ENCODE measurements around the gene TMEM101.

Gene TMEM101

GRCh38 chr17:44004761-44005526, 9.8 kb downstream of the TMEM101 start:
- H3K4me1 ChIP-seq (ENCODE audit: insufficient read depth, insufficient read length) = peaks cover 8% of the 10 kb centered on the region
- H3K9ac ChIP-seq (ENCODE audit: insufficient read length, low read depth) = peak overlapping the region; percentile 81
- H3K4me3 ChIP-seq (ENCODE audit: insufficient read length, low read depth) = peak overlapping the region; percentile 68
- no peaks in the 10 kb centered on the region for H3K9me3 ChIP-seq (ENCODE audit: insufficient read depth, low read length)
- H3K27me3 ChIP-seq (ENCODE audit: insufficient read depth, insufficient read length) = peaks cover 35% of the 10 kb centered on the region
- peaks cover 7% of the 10 kb centered on the region for H3K36me3 ChIP-seq (ENCODE audit: insufficient read depth, insufficient read length, low read length)
- no peak for DNase-seq (ENCODE audit: low read depth, low spot score)
- peak; percentile 33 for TF ChIP-seq SUZ12 (IDR thresholded peaks at IDR 0.05; ENCODE audit: extremely low read depth, insufficient read depth, insufficient read length)
- no peak for TF ChIP-seq ZNF274 (IDR thresholded peaks at IDR 0.05; ENCODE audit: low read depth, low read length)
- TF ChIP-seq YY1 (IDR thresholded peaks at IDR 0.05; ENCODE audit: insufficient read depth, insufficient read length) = no peak

GRCh38 chr17:44004077-44004760, 10.5 kb downstream of the TMEM101 start, which contains the start of gene NAGS:
NAGS (plus strand) TSS chr17:44004622; CDS start chr17:44004664, 42 bp downstream.
- Histone ChIP-seq H3K4me3 (ENCODE audit: insufficient read length, low read depth) (peak within 1 kb of the TSS; percentile 68), H3K9me3 (ENCODE audit: insufficient read depth, low read length) (no peaks in the 10 kb centered on the region), H3K36me3 (ENCODE audit: insufficient read depth, insufficient read length, low read length) (peaks cover 3% of the 10 kb centered on the region), H3K27me3 (ENCODE audit: insufficient read depth, insufficient read length) (peaks cover 35% of the 10 kb centered on the region), H3K4me1 (ENCODE audit: insufficient read depth, insufficient read length) (peaks cover 8% of the 10 kb centered on the region), H3K9ac (ENCODE audit: insufficient read length, low read depth) (peak within 1 kb of the TSS; percentile 81)
- TF ChIP-seq YY1 (IDR thresholded peaks at IDR 0.05; ENCODE audit: insufficient read depth, insufficient read length) (no peak), SUZ12 (IDR thresholded peaks at IDR 0.05; ENCODE audit: extremely low read depth, insufficient read depth, insufficient read length) (peak; percentile 28)
- DNase-seq (ENCODE audit: low read depth, low spot score) = no peak

- H3K36me3 ChIP-seq (ENCODE audit: insufficient read depth, insufficient read length, low read length) = no peaks in the 10 kb centered on the region
- H3K9me3 ChIP-seq (ENCODE audit: insufficient read depth, low read length) = no peaks in the 10 kb centered on the region
- peaks cover 35% of the 10 kb centered on the region for H3K27me3 ChIP-seq (ENCODE audit: insufficient read depth, insufficient read length)
- no peak overlapping the region for H3K9ac ChIP-seq (ENCODE audit: insufficient read length, low read depth)
- TF ChIP-seq ZNF274 (IDR thresholded peaks at IDR 0.05; ENCODE audit: low read depth, low read length) (no peak), YY1 (IDR thresholded peaks at IDR 0.05; ENCODE audit: insufficient read depth, insufficient read length) (no peak), SUZ12 (IDR thresholded peaks at IDR 0.05; ENCODE audit: extremely low read depth, insufficient read depth, insufficient read length) (no peak)
- no peak for DNase-seq (ENCODE audit: low read depth, low spot score)
- H3K4me3 ChIP-seq (ENCODE audit: insufficient read length, low read depth) = no peak overlapping the region
- peaks cover 6% of the 10 kb centered on the region for H3K4me1 ChIP-seq (ENCODE audit: insufficient read depth, insufficient read length)
These were observed 12.5 kb downstream of the TMEM101 start for GRCh38 chr17:44002141-44002848.

- no peak for DNase-seq (ENCODE audit: low read depth, low spot score)
- TF ChIP-seq YY1 (IDR thresholded peaks at IDR 0.05; ENCODE audit: insufficient read depth, insufficient read length) = no peak
- no peak for TF ChIP-seq ZNF274 (IDR thresholded peaks at IDR 0.05; ENCODE audit: low read depth, low read length)
- no peak for TF ChIP-seq SUZ12 (IDR thresholded peaks at IDR 0.05; ENCODE audit: extremely low read depth, insufficient read depth, insufficient read length)
- Histone ChIP-seq H3K27me3 (ENCODE audit: insufficient read depth, insufficient read length) (peaks cover 35% of the 10 kb centered on the region), H3K9me3 (ENCODE audit: insufficient read depth, low read length) (no peaks in the 10 kb centered on the region), H3K36me3 (ENCODE audit: insufficient read depth, insufficient read length, low read length) (no peaks in the 10 kb centered on the region), H3K4me3 (ENCODE audit: insufficient read length, low read depth) (no peak overlapping the region), H3K9ac (ENCODE audit: insufficient read length, low read depth) (no peak overlapping the region), H3K4me1 (ENCODE audit: insufficient read depth, insufficient read length) (peaks cover 6% of the 10 kb centered on the region)
These were observed 13.3 kb downstream of the TMEM101 start for GRCh38 chr17:44001461-44001920.

- Histone ChIP-seq H3K27me3 (ENCODE audit: insufficient read depth, insufficient read length) (peaks cover 31% of the 10 kb centered on the region), H3K9me3 (ENCODE audit: insufficient read depth, low read length) (no peaks in the 10 kb centered on the region), H3K4me1 (ENCODE audit: insufficient read depth, insufficient read length) (peaks cover 6% of the 10 kb centered on the region)
These were observed 13.8 kb downstream of the TMEM101 start for GRCh38 chr17:44000871-44001460.

GRCh38 chr17:44000141-44000860, 14.5 kb downstream of the TMEM101 start:
- Histone ChIP-seq H3K4me1 (ENCODE audit: insufficient read depth, insufficient read length) (peaks cover 3% of the 10 kb centered on the region), H3K9me3 (ENCODE audit: insufficient read depth, low read length) (no peaks in the 10 kb centered on the region), H3K4me3 (ENCODE audit: insufficient read length, low read depth) (no peak overlapping the region), H3K36me3 (ENCODE audit: insufficient read depth, insufficient read length, low read length) (no peaks in the 10 kb centered on the region), H3K27me3 (ENCODE audit: insufficient read depth, insufficient read length) (peaks cover 24% of the 10 kb centered on the region), H3K9ac (ENCODE audit: insufficient read length, low read depth) (no peak overlapping the region)
- no peak for DNase-seq (ENCODE audit: low read depth, low spot score)
- no peak for TF ChIP-seq SUZ12 (IDR thresholded peaks at IDR 0.05; ENCODE audit: extremely low read depth, insufficient read depth, insufficient read length)
- TF ChIP-seq YY1 (IDR thresholded peaks at IDR 0.05; ENCODE audit: insufficient read depth, insufficient read length) = no peak
- no peak for TF ChIP-seq ZNF274 (IDR thresholded peaks at IDR 0.05; ENCODE audit: low read depth, low read length)

More at GRCh38 chr17:44000871-44001460, 13.8 kb downstream of the TMEM101 start:
- no peak overlapping the region for H3K4me3 ChIP-seq (ENCODE audit: insufficient read length, low read depth)
- no peak for DNase-seq (ENCODE audit: low read depth, low spot score)
- TF ChIP-seq YY1 (IDR thresholded peaks at IDR 0.05; ENCODE audit: insufficient read depth, insufficient read length) (no peak), ZNF274 (IDR thresholded peaks at IDR 0.05; ENCODE audit: low read depth, low read length) (no peak), SUZ12 (IDR thresholded peaks at IDR 0.05; ENCODE audit: extremely low read depth, insufficient read depth, insufficient read length) (no peak)
- no peak overlapping the region for H3K9ac ChIP-seq (ENCODE audit: insufficient read length, low read depth)
- H3K36me3 ChIP-seq (ENCODE audit: insufficient read depth, insufficient read length, low read length) = no peaks in the 10 kb centered on the region

Measured in NT2/D1 (cell line).